Measurements from ENCODE around the gene OR2T4. TPM values are rescaled to one million over a fixed set of nuclear protein-coding genes. Genes with fewer than 3 reads are reported as not detected.

OR2T4 gene
- polyA plus RNA-seq (2013, experiment 1 of 2; ENCODE audit: insufficient read length), result not detected
- polyA plus RNA-seq (2013, experiment 2 of 2; ENCODE audit: insufficient read length), result not detected

- no peak for DNase-seq
Observed at GRCh38 chr1:248361121-248361715, at the start of gene OR2T4. TSS of gene OR2T4 (plus strand) at chr1:248361665. CDS start at chr1:248361665, 0 bp downstream.

- no peak for DNase-seq
Observed at GRCh38 chr1:248316796-248317195, 44.7 kb upstream of the OR2T4 start.

- no peak for DNase-seq
Observed at GRCh38 chr1:248324468-248324867, 37.0 kb upstream of the OR2T4 start, which contains the start of gene OR2M7. TSS of gene OR2M7 (minus strand) at chr1:248324568. CDS start at chr1:248324568, 0 bp downstream.

GRCh38 chr1:248343451-248343850 is 18.0 kb upstream of the OR2T4 start:
- no peak for DNase-seq

- no peak for DNase-seq
Observed at GRCh38 chr1:248348475-248348874, 13.0 kb upstream of the OR2T4 start, which contains the start of gene OR14C36. TSS of gene OR14C36 (plus strand) at chr1:248348775. CDS start at chr1:248348775, 0 bp downstream.

GRCh38 chr1:248359415-248359814 is 2.0 kb upstream of the OR2T4 start:
- no peak for DNase-seq

GRCh38 chr1:248366609-248367008 is 5.1 kb downstream of the OR2T4 start:
- DNase-seq, result no peak

- no peak for DNase-seq
Observed at GRCh38 chr1:248372394-248372793, 10.9 kb downstream of the OR2T4 start.

GRCh38 chr1:248373761-248374160 is 12.3 kb downstream of the OR2T4 start:
- no peak for DNase-seq

GRCh38 chr1:248375446-248375845 is 14.0 kb downstream of the OR2T4 start, which contains the start of gene OR2T6:
TSS of gene OR2T6 (plus strand) at chr1:248375746. CDS start at chr1:248387609, 11,863 bp downstream.
- no peak for DNase-seq

- DNase-seq, result no peak
Observed at GRCh38 chr1:248376916-248377315, 15.5 kb downstream of the OR2T4 start.

GRCh38 chr1:248380854-248381253 is 19.4 kb downstream of the OR2T4 start:
- no peak for DNase-seq

- DNase-seq, result no peak
Observed at GRCh38 chr1:248388426-248388825, 27.0 kb downstream of the OR2T4 start.

GRCh38 chr1:248393050-248393449 is 31.6 kb downstream of the OR2T4 start:
- DNase-seq, result no peak

- no peak for DNase-seq
Observed at GRCh38 chr1:248402748-248403147, 41.3 kb downstream of the OR2T4 start, which contains the start of gene OR2T1. TSS of gene OR2T1 (plus strand) at chr1:248403048. CDS start at chr1:248406148, 3,100 bp downstream.

GRCh38 chr1:248404024-248404423 is 42.6 kb downstream of the OR2T4 start:
- peak; percentile 1 for DNase-seq

GRCh38 chr1:248406721-248407692 is 45.5 kb downstream of the OR2T4 start:
- DNase-seq, result no peak
